Endothelial cell of umbilical vein (primary cell): ENCODE measurements around the gene RELL1. TPM values are rescaled to one million over a fixed set of nuclear protein-coding genes. Genes with fewer than 3 reads are reported as not detected.

Source experiments
- BruUV-seq: library from RNA; stranded (reverse); fragments of 400-500 nt; replicated peaks from 2 replicates; lab custom pipeline; 2021; lab: Mats Ljungman, UMichigan
- CTCF ChIA-PET: fragments of 300-600, 350-600 bp; sonication (Branson Sonifier 250); formaldehyde crosslinking; loops from one replicate; lab custom pipeline; 2021; ENCODE audit warnings: antibody characterized with exemption, inconsistent platforms; lab: Charles Lee
- POLR2A ChIA-PET: fragments of 300-600, 350-600 bp; sonication (Branson Sonifier 250); formaldehyde crosslinking; loops from one replicate; lab custom pipeline; 2021; ENCODE audit warnings: antibody characterized with exemption, inconsistent platforms; lab: Charles Lee
- DNase-seq: peaks from one replicate; pipeline ENCODE4 v3.0.0-alpha.2; 2011; ENCODE audit warnings: low read depth, low spot score
- FAIRE-seq: peaks from 2 replicates; lab custom pipeline; 2011; peaks lifted over from hg19 to GRCh38; lab: Jason Lieb, UNC
- H2AFZ ChIP-seq: 2 replicates; pipeline ENCODE4 v1.6.0; 2012; ENCODE audit warnings: low read depth, low read length, control low read depth, inconsistent platforms
- H3K27ac ChIP-seq: 2 replicates; pipeline ENCODE4 v1.5.1; 2011; ENCODE audit warnings: low read depth, mild to moderate bottlenecking, control low read depth, low read length, moderate library complexity; ENCODE audit not compliant: insufficient read depth
- H3K27me3 ChIP-seq, 2 experiments: 2 replicates each; pipeline versions ENCODE4 v1.6.0 to v1.6.1; 2011; ENCODE audit warnings: low read length in 2 of 2, mixed read lengths in 1 of 2; ENCODE audit not compliant: control insufficient read depth in 2 of 2, insufficient read depth in 2 of 2
- H3K36me3 ChIP-seq, 2 experiments: 2 replicates in 1 of 2; 3 replicates in 1 of 2; pipeline ENCODE4 v1.5.1; 2011; ENCODE audit warnings: low read length in 2 of 2, mild to moderate bottlenecking in 1 of 2, moderate library complexity in 1 of 2; ENCODE audit not compliant: control insufficient read depth in 2 of 2, insufficient read depth in 2 of 2; ENCODE audit errors: extremely low read depth in 1 of 2
- H3K4me1 ChIP-seq: 3 replicates; pipeline ENCODE4 v1.5.1; 2011; ENCODE audit warnings: mild to moderate bottlenecking, low read length; ENCODE audit not compliant: control insufficient read depth, insufficient read depth; ENCODE audit errors: extremely low read depth
- H3K4me2 ChIP-seq: 2 replicates; pipeline ENCODE4 v1.6.1; 2011; ENCODE audit warnings: low read length, control low read depth, mixed read lengths; ENCODE audit not compliant: insufficient read depth
- H3K4me3 ChIP-seq, 3 experiments: fragments of 200-600 bp in 1 of 3; sonication (generic), shearing (Covaris generic) in 1 of 3; replicated peaks in 1 of 3; 2 replicates each; pipeline ENCODE4 v1.5.1; 2011 to 2016; ENCODE audit warnings: control low read depth in 3 of 3, low read length in 3 of 3, mild to moderate bottlenecking in 2 of 3, inconsistent platforms in 1 of 3, low read depth in 1 of 3, moderate library complexity in 1 of 3; ENCODE audit not compliant: insufficient read depth in 1 of 3
- H3K79me2 ChIP-seq: 2 replicates; pipeline ENCODE4 v1.6.0; 2012; ENCODE audit warnings: low read length, inconsistent platforms; ENCODE audit not compliant: control insufficient read depth, insufficient read depth
- H3K9ac ChIP-seq: replicated peaks from 2 replicates; pipeline ENCODE3; 2011; ENCODE audit warnings: low read length, control low read depth; ENCODE audit not compliant: insufficient read depth; ENCODE audit errors: extremely low read depth
- H3K9me1 ChIP-seq: replicated peaks from 3 replicates; pipeline ENCODE4 v1.6.0; 2011; ENCODE audit warnings: mild to moderate bottlenecking, low read length; ENCODE audit not compliant: control insufficient read depth, insufficient read depth; ENCODE audit errors: extremely low read depth
- H3K9me3 ChIP-seq: replicated peaks from 2 replicates; pipeline ENCODE4 v1.5.1; 2012; ENCODE audit warnings: low read length, inconsistent platforms; ENCODE audit not compliant: control insufficient read depth, insufficient read depth
- H4K20me1 ChIP-seq: replicated peaks from 2 replicates; pipeline ENCODE3; 2011; ENCODE audit warnings: mild to moderate bottlenecking, low read length; ENCODE audit not compliant: control insufficient read depth, insufficient read depth; ENCODE audit errors: extremely low read depth
- EZH2 ChIP-seq: IDR thresholded peaks from 2 replicates; pipeline ENCODE4 v1.6.1; 2012; ENCODE audit warnings: borderline replicate concordance, low read depth, mild to moderate bottlenecking, moderate library complexity, low read length, inconsistent platforms; ENCODE audit not compliant: severe bottlenecking
- FOS ChIP-seq: IDR thresholded peaks from 2 replicates; pipeline ENCODE4 v1.6.1; 2011; ENCODE audit warnings: mild to moderate bottlenecking, low read length, moderate library complexity, borderline replicate concordance; ENCODE audit not compliant: insufficient read depth
- GATA2 ChIP-seq: IDR thresholded peaks from 2 replicates; pipeline ENCODE4 v1.7.0; 2011; ENCODE audit warnings: low read depth, mild to moderate bottlenecking, moderate library complexity, mixed read lengths, low read length; ENCODE audit not compliant: insufficient read length, insufficient read depth
- JUN ChIP-seq: IDR thresholded peaks from 2 replicates; pipeline ENCODE4 v1.6.1; 2011; ENCODE audit warnings: borderline replicate concordance, low read depth; ENCODE audit not compliant: insufficient read length, insufficient read depth
- MYC ChIP-seq: IDR thresholded peaks from one replicate; pipeline ENCODE4 v1.6.1; 2011; ENCODE audit warnings: mild to moderate bottlenecking, low read depth, low read length
- POLR2A ChIP-seq: IDR thresholded peaks from 2 replicates; pipeline ENCODE4 v1.6.1; 2012; ENCODE audit warnings: low read depth, mild to moderate bottlenecking, control low read depth, low read length
- POLR2AphosphoS5 ChIP-seq: IDR thresholded peaks from 2 replicates; pipeline ENCODE4 v1.6.1; 2012; ENCODE audit warnings: low read depth, mild to moderate bottlenecking, control low read depth, low read length, moderate library complexity; ENCODE audit not compliant: insufficient read depth
- dilution Hi-C: fragments of 300-500 bp; cut with MboI; formaldehyde crosslinking; loops from one replicate; pipeline ENCODE4 v1.15.0; 2019; ENCODE audit warnings: low sequenced_read_pairs; ENCODE audit not compliant: extremely low pct_ligation_motif_present
- intact Hi-C: fragments of 100-400 bp; cut with micrococcal nuclease; formaldehyde crosslinking; loops from one replicate; pipeline ENCODE4 v1.10.0; 2022
- polyA plus RNA-seq, 4 experiments: library from polyadenylated mRNA; depleted of rRNA in 3 of 4; stranded (reverse) in 3 of 4; unstranded in 1 of 4; fragments of >200 nt; gene quantifications; 2 replicates each; pipeline versions ENCODE4 v1.2.1 to v1.2.3, GENCODE V29; 2011 to 2012; ENCODE audit warnings: missing spikeins in 1 of 4
- total RNA-seq: library from RNA; stranded (reverse); gene quantifications from 2 replicates; pipeline ENCODE4 v1.2.3, GENCODE V29; 2021
- TF ChIP-seq, protein P1 (sequence below), 2 donors: IDR thresholded peaks; 1 replicate in 1 of 2; 2 replicates in 1 of 2; pipeline ENCODE4 v1.5.1; 2011; ENCODE audit warnings: low read length in 2 of 2, mild to moderate bottlenecking in 2 of 2, moderate library complexity in 2 of 2, control low read depth in 1 of 2, inconsistent platforms in 1 of 2, low read depth in 1 of 2; ENCODE audit not compliant: insufficient read depth in 1 of 2; ENCODE audit errors: extremely low read depth in 1 of 2
- TF ChIP-seq, protein P2 (sequence below): IDR thresholded peaks from 2 replicates; pipeline ENCODE4 v1.6.1; 2011; ENCODE audit not compliant: insufficient read depth, insufficient read length

Gene RELL1
- total and polyA plus RNA-seq, 2 donors (not counting 3 experiments of a cell fraction or from before 2014, with no cell fraction given), result 20.8 to 91.7 TPM

DNA sequence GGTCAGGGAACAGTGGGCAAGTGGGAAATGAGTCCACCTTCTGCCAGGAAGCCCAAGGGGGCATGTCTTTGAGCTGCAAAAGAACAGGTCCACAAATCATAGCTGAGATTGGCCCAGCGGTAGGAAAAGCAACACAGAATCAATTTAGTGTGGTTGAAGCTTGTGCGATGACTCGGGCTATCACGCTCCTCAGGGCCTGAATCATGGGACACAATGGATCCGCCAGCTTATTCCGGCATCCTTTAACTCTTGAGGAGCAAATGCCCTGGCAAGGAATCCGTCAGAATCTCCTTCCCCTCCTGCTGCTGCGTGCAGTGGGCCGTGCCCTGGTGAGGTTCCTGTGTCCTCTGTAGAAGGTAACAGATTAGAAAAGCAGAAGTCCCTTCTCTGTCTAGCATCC is 98.0 kb downstream of the RELL1 start:
- Histone ChIP-seq H3K9me3 (no peaks in the 10 kb centered on the region), H2AFZ (no peak overlapping the region), H3K9ac (no peak overlapping the region), H3K4me2 (no peak overlapping the region), H3K27me3 (no peaks in the 10 kb centered on the region), H3K27ac (no peak overlapping the region), H3K79me2 (no peaks in the 10 kb centered on the region), H3K9me1 (no peaks in the 10 kb centered on the region), H3K36me3 (no peaks in the 10 kb centered on the region), H4K20me1 (no peaks in the 10 kb centered on the region), H3K4me1 (no peaks in the 10 kb centered on the region), H3K4me3 (no peak overlapping the region)
- intact Hi-C loops (no loop called here), dilution Hi-C loops (no loop called here)
- BruUV-seq, result no TSS peak
- DNase-seq (no peak), FAIRE-seq (no peak)
- POLR2A ChIA-PET, result interaction anchor here (0.8 kb wide), 1 partner anchor 14 kb away, joined by 3 read pairs; no protein-coding TSS in a partner anchor
- CTCF ChIA-PET, result no interaction called here
- TF ChIP-seq JUN, result no peak
- TF ChIP-seq MYC, result no peak
- TF ChIP-seq FOS, result no peak
- TF ChIP-seq, protein P1, sequence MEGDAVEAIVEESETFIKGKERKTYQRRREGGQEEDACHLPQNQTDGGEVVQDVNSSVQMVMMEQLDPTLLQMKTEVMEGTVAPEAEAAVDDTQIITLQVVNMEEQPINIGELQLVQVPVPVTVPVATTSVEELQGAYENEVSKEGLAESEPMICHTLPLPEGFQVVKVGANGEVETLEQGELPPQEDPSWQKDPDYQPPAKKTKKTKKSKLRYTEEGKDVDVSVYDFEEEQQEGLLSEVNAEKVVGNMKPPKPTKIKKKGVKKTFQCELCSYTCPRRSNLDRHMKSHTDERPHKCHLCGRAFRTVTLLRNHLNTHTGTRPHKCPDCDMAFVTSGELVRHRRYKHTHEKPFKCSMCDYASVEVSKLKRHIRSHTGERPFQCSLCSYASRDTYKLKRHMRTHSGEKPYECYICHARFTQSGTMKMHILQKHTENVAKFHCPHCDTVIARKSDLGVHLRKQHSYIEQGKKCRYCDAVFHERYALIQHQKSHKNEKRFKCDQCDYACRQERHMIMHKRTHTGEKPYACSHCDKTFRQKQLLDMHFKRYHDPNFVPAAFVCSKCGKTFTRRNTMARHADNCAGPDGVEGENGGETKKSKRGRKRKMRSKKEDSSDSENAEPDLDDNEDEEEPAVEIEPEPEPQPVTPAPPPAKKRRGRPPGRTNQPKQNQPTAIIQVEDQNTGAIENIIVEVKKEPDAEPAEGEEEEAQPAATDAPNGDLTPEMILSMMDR (IDR thresholded peaks at IDR 0.05; ENCODE audit: extremely low read depth in 1 of 2, insufficient read depth in 1 of 2, low read depth in 1 of 2, low read length in 2 of 2), result no peak
- no peak for TF ChIP-seq EZH2
- no peak for TF ChIP-seq POLR2A
- TF ChIP-seq GATA2, result no peak
- TF ChIP-seq POLR2AphosphoS5, result no peak
- TF ChIP-seq, protein P2, sequence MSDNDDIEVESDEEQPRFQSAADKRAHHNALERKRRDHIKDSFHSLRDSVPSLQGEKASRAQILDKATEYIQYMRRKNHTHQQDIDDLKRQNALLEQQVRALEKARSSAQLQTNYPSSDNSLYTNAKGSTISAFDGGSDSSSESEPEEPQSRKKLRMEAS, result no peak
